Measurements from ENCODE around the gene FREM1. TPM values are rescaled to one million over a fixed set of nuclear protein-coding genes. Genes with fewer than 3 reads are reported as not detected.

The FREM1 gene
- polyA plus RNA-seq, 1 of the 3 experiments (the other 2 are of a cell fraction) = 0.26 TPM

DNA sequence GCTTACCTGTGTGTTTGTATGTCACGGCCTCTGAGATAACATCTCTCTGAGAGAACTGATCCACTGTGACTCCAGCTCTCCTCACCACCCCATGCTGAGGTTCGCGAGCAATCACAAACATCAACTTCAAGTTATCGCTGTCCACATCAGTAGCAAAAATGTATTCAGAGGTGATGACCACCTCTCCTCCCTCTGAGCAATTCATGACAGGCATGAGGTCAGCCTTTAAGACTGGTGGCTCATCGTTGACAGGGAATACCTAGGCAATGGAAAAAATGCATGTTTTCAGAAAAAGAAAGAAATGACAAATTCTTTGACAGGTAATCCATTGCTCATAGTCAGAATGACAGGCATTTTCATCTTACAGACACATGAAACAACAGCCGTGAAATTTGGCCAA lies 97.4 kb downstream of the FREM1 start:
- Histone ChIP-seq H4K20me1 (ENCODE audit: insufficient read depth) (no peaks in the 10 kb centered on the region), H3K27ac (ENCODE audit: low read depth in 2 of 2, low read length in 1 of 2) (no peak overlapping the region), H3K4me1 (ENCODE audit: control insufficient read depth in 1 of 2, insufficient read depth in 2 of 2, low read depth in 1 of 2, low read length in 1 of 2) (peaks cover 0 to 15% of the 10 kb centered on the region in 2 experiments; a peak in 1 of 4 replicates), H3K9me3 (no peaks in the 10 kb centered on the region), H3K9me2 (no peaks in the 10 kb centered on the region), H3K27me3 (ENCODE audit: insufficient read depth) (no peaks in the 10 kb centered on the region), H3K79me2 (ENCODE audit: insufficient read depth) (no peaks in the 10 kb centered on the region), H3K9ac (no peak overlapping the region), H3K36me3 (replicated peaks in 1 of 2; ENCODE audit: control insufficient read depth in 1 of 2, insufficient read depth in 2 of 2, low read length in 1 of 2) (no peaks in the 10 kb centered on the region), H3K4me3 (ENCODE audit: low read depth in 2 of 2, low read length in 1 of 2) (no peak overlapping the region), H3F3A (replicated peaks; ENCODE audit: insufficient read depth) (no peaks in the 10 kb centered on the region), H3K4me2 (no peak overlapping the region), H2AFZ (ENCODE audit: low read depth) (peak overlapping the region; percentile 61)
- POLR2A ChIA-PET = no interaction called here
- no peak for DNase-seq
- TF ChIP-seq TCF12 (IDR thresholded peaks at IDR 0.05) (no peak), SMC3 (IDR thresholded peaks at IDR 0.05; ENCODE audit: low read depth, low read length) (no peak), RCOR1 (IDR thresholded peaks at IDR 0.05; ENCODE audit: low read length) (no peak), NRF1 (IDR thresholded peaks at IDR 0.05; ENCODE audit: low read depth, low read length) (no peak), ELF1 (IDR thresholded peaks at IDR 0.05) (no peak), FOXJ3 (CRISPR knock-in tag; IDR thresholded peaks at IDR 0.05) (no peak), JUND (IDR thresholded peaks at IDR 0.05) (no peak), EP300 (IDR thresholded peaks at IDR 0.05; ENCODE audit: borderline replicate concordance in 1 of 2, low read depth in 1 of 2, low read length in 1 of 2) (no peak), MXI1 (IDR thresholded peaks at IDR 0.05; ENCODE audit: low read depth, low read length) (no peak), TEAD4 (IDR thresholded peaks at IDR 0.05; ENCODE audit: borderline replicate concordance, insufficient read depth) (no peak), POLR2AphosphoS5 (IDR thresholded peaks at IDR 0.05; ENCODE audit: low read depth, low read length) (no peak), FOSL2 (IDR thresholded peaks at IDR 0.05; ENCODE audit: borderline replicate concordance, low read depth) (no peak)
- TF ChIP-seq, protein P1, sequence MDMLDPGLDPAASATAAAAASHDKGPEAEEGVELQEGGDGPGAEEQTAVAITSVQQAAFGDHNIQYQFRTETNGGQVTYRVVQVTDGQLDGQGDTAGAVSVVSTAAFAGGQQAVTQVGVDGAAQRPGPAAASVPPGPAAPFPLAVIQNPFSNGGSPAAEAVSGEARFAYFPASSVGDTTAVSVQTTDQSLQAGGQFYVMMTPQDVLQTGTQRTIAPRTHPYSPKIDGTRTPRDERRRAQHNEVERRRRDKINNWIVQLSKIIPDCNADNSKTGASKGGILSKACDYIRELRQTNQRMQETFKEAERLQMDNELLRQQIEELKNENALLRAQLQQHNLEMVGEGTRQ (IDR thresholded peaks at IDR 0.05; ENCODE audit: borderline replicate concordance, low read depth, low read length) = no peak
- TF ChIP-seq, protein P2, sequence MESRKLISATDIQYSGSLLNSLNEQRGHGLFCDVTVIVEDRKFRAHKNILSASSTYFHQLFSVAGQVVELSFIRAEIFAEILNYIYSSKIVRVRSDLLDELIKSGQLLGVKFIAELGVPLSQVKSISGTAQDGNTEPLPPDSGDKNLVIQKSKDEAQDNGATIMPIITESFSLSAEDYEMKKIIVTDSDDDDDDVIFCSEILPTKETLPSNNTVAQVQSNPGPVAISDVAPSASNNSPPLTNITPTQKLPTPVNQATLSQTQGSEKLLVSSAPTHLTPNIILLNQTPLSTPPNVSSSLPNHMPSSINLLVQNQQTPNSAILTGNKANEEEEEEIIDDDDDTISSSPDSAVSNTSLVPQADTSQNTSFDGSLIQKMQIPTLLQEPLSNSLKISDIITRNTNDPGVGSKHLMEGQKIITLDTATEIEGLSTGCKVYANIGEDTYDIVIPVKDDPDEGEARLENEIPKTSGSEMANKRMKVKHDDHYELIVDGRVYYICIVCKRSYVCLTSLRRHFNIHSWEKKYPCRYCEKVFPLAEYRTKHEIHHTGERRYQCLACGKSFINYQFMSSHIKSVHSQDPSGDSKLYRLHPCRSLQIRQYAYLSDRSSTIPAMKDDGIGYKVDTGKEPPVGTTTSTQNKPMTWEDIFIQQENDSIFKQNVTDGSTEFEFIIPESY (IDR thresholded peaks at IDR 0.05; ENCODE audit: borderline replicate concordance, low read depth) = no peak
- TF ChIP-seq, protein P3, sequence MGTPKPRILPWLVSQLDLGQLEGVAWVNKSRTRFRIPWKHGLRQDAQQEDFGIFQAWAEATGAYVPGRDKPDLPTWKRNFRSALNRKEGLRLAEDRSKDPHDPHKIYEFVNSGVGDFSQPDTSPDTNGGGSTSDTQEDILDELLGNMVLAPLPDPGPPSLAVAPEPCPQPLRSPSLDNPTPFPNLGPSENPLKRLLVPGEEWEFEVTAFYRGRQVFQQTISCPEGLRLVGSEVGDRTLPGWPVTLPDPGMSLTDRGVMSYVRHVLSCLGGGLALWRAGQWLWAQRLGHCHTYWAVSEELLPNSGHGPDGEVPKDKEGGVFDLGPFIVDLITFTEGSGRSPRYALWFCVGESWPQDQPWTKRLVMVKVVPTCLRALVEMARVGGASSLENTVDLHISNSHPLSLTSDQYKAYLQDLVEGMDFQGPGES (IDR thresholded peaks at IDR 0.05; ENCODE audit: low read depth, low read length) = no peak
- TF ChIP-seq, protein P4, sequence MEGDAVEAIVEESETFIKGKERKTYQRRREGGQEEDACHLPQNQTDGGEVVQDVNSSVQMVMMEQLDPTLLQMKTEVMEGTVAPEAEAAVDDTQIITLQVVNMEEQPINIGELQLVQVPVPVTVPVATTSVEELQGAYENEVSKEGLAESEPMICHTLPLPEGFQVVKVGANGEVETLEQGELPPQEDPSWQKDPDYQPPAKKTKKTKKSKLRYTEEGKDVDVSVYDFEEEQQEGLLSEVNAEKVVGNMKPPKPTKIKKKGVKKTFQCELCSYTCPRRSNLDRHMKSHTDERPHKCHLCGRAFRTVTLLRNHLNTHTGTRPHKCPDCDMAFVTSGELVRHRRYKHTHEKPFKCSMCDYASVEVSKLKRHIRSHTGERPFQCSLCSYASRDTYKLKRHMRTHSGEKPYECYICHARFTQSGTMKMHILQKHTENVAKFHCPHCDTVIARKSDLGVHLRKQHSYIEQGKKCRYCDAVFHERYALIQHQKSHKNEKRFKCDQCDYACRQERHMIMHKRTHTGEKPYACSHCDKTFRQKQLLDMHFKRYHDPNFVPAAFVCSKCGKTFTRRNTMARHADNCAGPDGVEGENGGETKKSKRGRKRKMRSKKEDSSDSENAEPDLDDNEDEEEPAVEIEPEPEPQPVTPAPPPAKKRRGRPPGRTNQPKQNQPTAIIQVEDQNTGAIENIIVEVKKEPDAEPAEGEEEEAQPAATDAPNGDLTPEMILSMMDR (IDR thresholded peaks at IDR 0.05) = no peak
- 76% methylated on average over 6 of the region's 6 CpGs for WGBS (ENCODE audit: low lambda C conversion rate)
- CTCF ChIA-PET = no interaction called here
